GM06990 (cell line): ENCODE results near the gene CMKLR1.

ENCODE experiments used
- DNase-seq: peaks from one replicate; pipeline ENCODE4 v3.0.0-alpha.2; 2011; ENCODE audit not compliant: insufficient read length; ENCODE audit errors: extremely low read depth
- H3K27me3 ChIP-seq: replicated peaks from 2 replicates; pipeline ENCODE4 v1.6.0; 2011; ENCODE audit warnings: low read length; ENCODE audit not compliant: control insufficient read depth, insufficient read depth
- H3K36me3 ChIP-seq: 2 replicates; pipeline ENCODE4 v1.5.1; 2011; ENCODE audit warnings: low read length; ENCODE audit not compliant: control insufficient read depth, insufficient read depth
- H3K4me3 ChIP-seq: replicated peaks from 2 replicates; pipeline ENCODE4 v1.5.1; 2011; ENCODE audit warnings: low read depth, mild to moderate bottlenecking, control low read depth, low read length
- CTCF ChIP-seq: IDR thresholded peaks from 2 replicates; pipeline ENCODE4 v1.5.1; 2011; ENCODE audit warnings: low read length, control low read depth, mild to moderate bottlenecking, inconsistent platforms; ENCODE audit not compliant: insufficient read depth, poor library complexity, severe bottlenecking

Gene CMKLR1

GRCh38 chr12:108338915-108339657 lies at the start of gene CMKLR1:
CMKLR1 (minus strand) TSS chr12:108339311; CDS start chr12:108293591, 45,720 bp downstream.
- H3K4me3 ChIP-seq, result peak within 1 kb of the TSS; percentile 50
- no peak for TF ChIP-seq CTCF
- H3K27me3 ChIP-seq, result no peaks in the 10 kb centered on the region; the same call in 1 of the 2 replicates
- peak; percentile 60 for DNase-seq
- no peaks in the 10 kb centered on the region for H3K36me3 ChIP-seq

- Histone ChIP-seq H3K27me3 (no peaks in the 10 kb centered on the region; the same call in none of the 2 replicates), H3K36me3 (no peaks in the 10 kb centered on the region), H3K4me3 (no peak overlapping the region)
- no peak for DNase-seq
- no peak for TF ChIP-seq CTCF
Observed at GRCh38 chr12:108387771-108388170, 48.7 kb upstream of the CMKLR1 start.

GRCh38 chr12:108386709-108387360 lies 47.7 kb upstream of the CMKLR1 start:
- Histone ChIP-seq H3K36me3 (no peaks in the 10 kb centered on the region), H3K27me3 (no peaks in the 10 kb centered on the region; the same call in none of the 2 replicates), H3K4me3 (no peak overlapping the region)
- no peak for TF ChIP-seq CTCF
- DNase-seq, result no peak

GRCh38 chr12:108382437-108382801 lies 43.3 kb upstream of the CMKLR1 start:
- Histone ChIP-seq H3K36me3 (no peaks in the 10 kb centered on the region), H3K4me3 (no peak overlapping the region), H3K27me3 (no peaks in the 10 kb centered on the region; the same call in 1 of the 2 replicates)
- TF ChIP-seq CTCF, result no peak
- DNase-seq, result no peak

GRCh38 chr12:108381787-108382436 lies 42.8 kb upstream of the CMKLR1 start:
- H3K4me3 ChIP-seq, result no peak overlapping the region
- no peaks in the 10 kb centered on the region; the same call in 1 of the 2 replicates for H3K27me3 ChIP-seq
- TF ChIP-seq CTCF, result no peak
- DNase-seq, result no peak
- no peaks in the 10 kb centered on the region for H3K36me3 ChIP-seq
